ENCODE data around the gene PRKG1. TPM values are rescaled to one million over a fixed set of nuclear protein-coding genes. Genes with fewer than 3 reads are reported as not detected.

The PRKG1 gene
- total RNA-seq, 4 donors from 2014 or later = 26.5 to 72.3 (median 58.1) TPM

- no peaks in the 10 kb centered on the region for H3K36me3 ChIP-seq
- no peaks in the 10 kb centered on the region for H3K9me3 ChIP-seq
- H3K27ac ChIP-seq = no peak overlapping the region
- intact Hi-C loops (cut with DNase I) = no loop called here
- no peaks in the 10 kb centered on the region for H3K27me3 ChIP-seq
- TF ChIP-seq CTCF (IDR thresholded peaks at IDR 0.05) (no peak), POLR2A (IDR thresholded peaks at IDR 0.05) (no peak)
- no peak overlapping the region for H3K4me3 ChIP-seq (replicated peaks in 1 of 3)
- no peaks in the 10 kb centered on the region for H3K4me1 ChIP-seq
- DNase-seq = no peak
Measured at GRCh38 chr10:52119507-52119906, 1045.2 kb downstream of the PRKG1 start.

- no peak for DNase-seq
- H3K27me3 ChIP-seq = no peaks in the 10 kb centered on the region
- WGBS, 2 donors = 70 to 75% methylated on average over 4 of the region's 4 CpGs
- intact Hi-C loops (cut with DNase I) = no loop called here
- TF ChIP-seq POLR2A (IDR thresholded peaks at IDR 0.05) = no peak
- no peaks in the 10 kb centered on the region for H3K4me1 ChIP-seq
- H3K4me3 ChIP-seq (replicated peaks in 1 of 3) = no peak overlapping the region
- H3K9me3 ChIP-seq = no peaks in the 10 kb centered on the region
- no peak overlapping the region for H3K27ac ChIP-seq
- no peaks in the 10 kb centered on the region for H3K36me3 ChIP-seq
Measured at GRCh38 chr10:52121688-52122087, 1047.4 kb downstream of the PRKG1 start.

- no peak for DNase-seq
- intact Hi-C loops (cut with DNase I) = no loop called here
- H3K27me3 ChIP-seq = no peaks in the 10 kb centered on the region
- no peaks in the 10 kb centered on the region for H3K4me1 ChIP-seq
- no peaks in the 10 kb centered on the region for H3K9me3 ChIP-seq
- 73 to 75% methylated on average over 8 of the region's 8 CpGs for WGBS, 2 donors
- no peak for TF ChIP-seq CTCF (IDR thresholded peaks at IDR 0.05)
- no peak for TF ChIP-seq POLR2A (IDR thresholded peaks at IDR 0.05)
- H3K27ac ChIP-seq = no peak overlapping the region
- no peaks in the 10 kb centered on the region for H3K36me3 ChIP-seq
- no peak overlapping the region for H3K4me3 ChIP-seq (replicated peaks in 1 of 3)
Measured at GRCh38 chr10:52128056-52128683, 1053.9 kb downstream of the PRKG1 start.

- Histone ChIP-seq H3K27ac (no peak overlapping the region), H3K27me3 (no peaks in the 10 kb centered on the region), H3K4me1 (no peaks in the 10 kb centered on the region), H3K9me3 (no peaks in the 10 kb centered on the region), H3K36me3 (no peaks in the 10 kb centered on the region), H3K4me3 (replicated peaks in 1 of 3) (no peak overlapping the region)
- intact Hi-C loops (cut with DNase I) = no loop called here
- 97% methylated on average over 3 of the region's 3 CpGs for WGBS, 2 donors
- TF ChIP-seq POLR2A (IDR thresholded peaks at IDR 0.05) = no peak
- TF ChIP-seq CTCF (IDR thresholded peaks at IDR 0.05) = no peak
- no peak for DNase-seq
Measured at GRCh38 chr10:52129410-52130178, 1055.3 kb downstream of the PRKG1 start.

DNA sequence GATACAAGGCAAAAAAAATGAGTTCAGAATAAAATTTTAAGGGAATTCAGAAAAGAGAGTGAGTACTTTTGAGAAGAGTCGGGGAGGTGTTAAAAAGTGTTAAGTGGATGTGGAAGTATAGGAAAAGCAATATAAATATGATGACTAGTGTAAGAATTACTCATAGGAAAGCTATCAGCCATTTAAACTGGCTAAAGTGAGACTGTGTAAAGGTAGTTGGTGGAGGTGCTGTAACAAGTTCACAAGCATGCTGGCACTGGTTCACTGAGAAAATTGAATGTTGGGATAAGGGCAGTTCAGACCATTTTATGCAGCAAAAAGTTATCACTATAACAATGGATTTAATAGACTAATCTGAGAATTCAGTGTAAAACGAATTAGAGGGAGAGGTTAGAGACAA, 1060.8 kb downstream of the PRKG1 start:
- intact Hi-C loops (cut with DNase I) = no loop called here
- Histone ChIP-seq H3K4me1 (no peaks in the 10 kb centered on the region), H3K9me3 (no peaks in the 10 kb centered on the region), H3K27me3 (no peaks in the 10 kb centered on the region), H3K36me3 (no peaks in the 10 kb centered on the region), H3K27ac (no peak overlapping the region), H3K4me3 (replicated peaks in 1 of 3) (no peak overlapping the region)
- TF ChIP-seq POLR2A (IDR thresholded peaks at IDR 0.05) = no peak
- no peak for TF ChIP-seq CTCF (IDR thresholded peaks at IDR 0.05)
- DNase-seq = no peak
- 79 to 81% methylated on average over 2 of the region's 2 CpGs for WGBS, 2 donors
